HG02981 (cell line): ENCODE data around the gene ELF4.
A peak's percentile ranks its signal among the peaks of the same experiment; 100 is the strongest.

Source experiments
- ATAC-seq: cut with Tn5 transposase; IDR thresholded peaks from one replicate; pipeline ENCODE4 v1.9.1; 2021; ENCODE audit warnings: mild to moderate bottlenecking, moderate library complexity; ENCODE audit not compliant: unreplicated experiment

The ELF4 gene

DNA sequence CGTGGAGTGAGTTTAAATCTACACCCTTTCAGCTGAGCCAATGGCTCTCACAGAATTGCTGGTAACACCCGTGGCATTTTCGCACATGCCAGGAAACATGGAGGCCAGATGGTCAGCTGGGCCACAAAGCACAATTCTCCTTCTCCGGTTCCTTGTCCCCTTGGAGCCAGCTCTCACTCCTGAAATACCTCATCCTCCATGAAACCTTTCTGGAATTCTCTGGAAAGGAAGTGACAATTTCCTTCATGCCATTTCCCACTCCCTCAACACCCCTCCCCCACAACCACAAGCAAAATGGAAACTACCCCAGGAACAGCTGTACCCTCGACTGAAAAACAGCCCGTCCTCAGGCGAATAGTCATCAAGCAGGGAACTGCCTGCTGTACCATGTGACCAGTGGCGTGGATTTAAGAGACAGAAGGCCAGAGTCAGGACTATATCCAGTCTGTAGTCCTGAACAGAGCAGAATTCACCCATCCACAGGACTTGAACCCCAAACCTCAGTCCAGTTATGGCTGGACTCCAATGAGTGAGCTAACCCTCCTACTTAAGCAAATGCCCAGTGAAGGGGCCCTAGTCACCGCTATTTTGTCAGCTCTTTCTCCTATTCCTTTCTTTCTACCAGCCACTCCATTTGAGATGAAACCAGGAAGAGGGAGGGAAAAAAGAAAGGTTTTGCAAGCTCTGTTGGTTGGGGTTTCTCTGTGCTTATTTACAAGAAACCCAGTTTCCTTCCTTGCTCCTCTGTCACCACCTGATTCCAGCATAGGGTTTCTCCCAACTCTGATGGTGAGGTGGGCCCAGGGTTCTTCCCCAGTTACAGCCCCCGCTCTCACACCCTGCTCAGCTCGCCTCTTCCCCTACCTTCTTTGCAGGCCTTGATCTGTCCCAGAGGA, 24.5 kb downstream of the ELF4 start:
- no peak for ATAC-seq

DNA sequence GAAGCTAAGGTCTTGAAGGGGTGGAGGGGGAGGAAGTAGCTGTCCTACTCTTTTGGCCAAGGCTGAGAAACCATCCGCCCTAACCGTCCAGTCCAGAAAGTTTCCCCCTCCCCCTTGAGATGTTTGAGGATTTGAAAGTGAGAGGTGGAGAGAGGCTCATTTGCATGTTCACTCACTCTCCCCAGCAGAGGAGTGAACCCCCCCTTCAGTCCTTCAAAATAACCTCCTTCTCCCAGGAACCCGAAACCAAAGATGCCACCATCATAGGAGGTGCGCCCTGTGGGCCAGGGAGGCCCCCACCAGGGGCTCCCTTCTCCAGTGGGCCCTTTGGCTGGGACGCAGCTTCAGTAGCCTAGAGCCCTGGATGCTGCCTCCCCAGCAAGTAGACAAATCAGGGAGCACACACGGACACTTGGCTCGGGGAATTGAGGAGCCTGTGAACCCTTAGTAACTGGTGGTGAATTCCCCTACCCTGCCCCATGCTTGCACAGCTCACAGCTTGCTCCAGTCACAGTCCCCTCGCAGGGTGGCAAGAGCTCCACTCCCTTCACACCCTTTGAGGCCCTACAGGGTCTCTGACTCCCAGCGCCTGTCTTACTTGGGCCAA, 25.6 kb downstream of the ELF4 start:
- peak; percentile 32 for ATAC-seq

- no peak for ATAC-seq
Measured at GRCh38 chrX:130083656-130084382, 26.5 kb downstream of the ELF4 start.

DNA sequence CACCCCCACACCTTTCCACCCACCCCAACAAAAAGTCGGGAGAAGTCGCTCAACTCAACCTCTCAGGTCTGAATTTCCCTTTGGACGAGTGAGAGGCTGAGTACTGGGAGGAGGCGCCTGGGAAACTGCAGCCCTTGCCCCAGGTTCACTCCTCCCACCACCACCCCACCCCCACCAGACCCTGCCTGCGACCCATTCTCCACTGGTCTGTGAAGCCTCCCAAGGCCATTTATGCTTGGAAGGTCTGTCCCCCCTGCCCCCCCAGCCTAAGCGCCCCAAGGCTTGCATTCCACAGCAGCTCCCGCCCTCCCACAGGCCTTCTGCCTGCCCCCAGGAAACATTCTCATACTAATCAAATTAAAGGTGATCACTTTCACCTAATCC, 27.2 kb downstream of the ELF4 start:
- no peak for ATAC-seq

- ATAC-seq, result peak; percentile 58
Measured at GRCh38 chrX:130082244-130083106, 27.8 kb downstream of the ELF4 start.

DNA sequence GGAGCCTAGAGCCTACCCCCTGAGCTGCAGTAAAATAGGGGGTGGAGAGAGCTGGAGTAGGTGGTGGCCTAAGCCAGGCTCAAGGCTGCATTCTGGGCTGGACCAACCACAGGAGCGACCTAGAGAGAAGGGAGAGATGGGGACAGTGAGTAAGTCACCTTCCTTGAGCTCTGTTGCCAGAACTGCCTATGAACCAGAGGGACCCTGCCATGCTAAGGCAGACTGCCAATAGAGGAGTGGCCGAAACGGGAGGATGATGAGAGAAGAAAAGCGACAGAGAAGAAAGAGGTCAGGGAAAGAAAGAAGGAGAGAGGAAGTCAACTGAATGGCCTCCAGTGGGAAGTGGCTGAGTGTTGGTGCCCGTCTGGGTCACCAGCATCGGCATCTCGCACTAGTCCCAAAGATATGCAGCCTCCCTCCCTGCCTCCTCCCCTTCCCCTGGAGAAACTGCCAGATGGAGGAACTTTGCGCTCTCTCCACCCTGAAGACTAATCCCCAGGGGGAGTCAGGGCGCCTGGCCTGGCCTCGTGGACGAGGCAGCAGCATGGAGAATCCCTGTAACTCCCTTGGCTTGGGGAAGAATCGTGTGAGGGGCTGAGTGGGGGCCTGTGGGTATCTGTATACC, 28.8 kb downstream of the ELF4 start:
- no peak for ATAC-seq

GRCh38 chrX:130080791-130081367, 29.4 kb downstream of the ELF4 start:
- no peak for ATAC-seq

DNA sequence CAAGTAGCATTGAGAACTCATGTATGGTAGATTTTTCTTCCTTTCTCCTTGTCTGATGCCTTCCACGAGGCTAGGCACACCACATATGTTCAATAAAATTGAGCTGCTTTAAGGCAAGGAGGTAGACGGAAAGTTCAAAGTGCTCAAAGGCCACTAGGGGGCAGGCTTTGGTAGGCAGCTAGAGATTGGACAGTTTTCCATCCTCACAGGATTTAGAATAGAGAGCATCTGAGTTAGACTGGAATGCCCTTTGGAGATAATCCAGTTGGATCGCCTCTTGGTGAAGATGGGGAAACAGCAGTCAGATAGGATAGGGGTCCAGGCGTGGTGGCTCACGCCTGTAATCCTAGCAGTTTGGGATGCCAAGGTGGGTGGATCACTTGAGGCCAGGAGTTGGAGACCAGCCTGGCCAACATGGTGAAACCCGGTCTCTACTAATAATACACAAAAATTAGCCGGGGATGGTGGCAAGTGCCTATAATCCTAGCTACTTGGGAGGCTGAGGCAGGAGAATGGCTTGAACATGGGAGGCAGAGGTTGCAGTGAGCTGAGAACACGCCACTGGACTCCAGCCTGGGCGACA, 30.4 kb downstream of the ELF4 start:
- no peak for ATAC-seq

DNA sequence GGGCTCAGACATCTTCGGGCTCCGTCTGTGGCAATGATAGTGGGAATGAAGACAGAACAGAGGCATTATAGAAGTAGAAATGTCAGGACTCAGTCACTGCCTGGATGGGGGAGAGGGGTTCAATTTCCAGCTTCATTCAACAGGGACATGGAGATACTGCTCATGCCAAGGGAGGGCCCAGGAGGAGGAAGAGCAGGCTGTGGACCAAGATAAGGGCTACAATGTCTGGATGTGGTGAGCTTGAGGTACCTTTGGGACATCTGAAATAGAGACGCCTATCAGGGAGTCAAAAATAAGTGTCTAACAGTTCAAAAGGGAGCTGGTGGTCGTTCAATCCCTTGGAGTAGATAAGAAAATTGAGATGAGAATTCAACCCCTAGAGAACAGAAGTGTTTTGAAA, 34.5 kb downstream of the ELF4 start:
- no peak for ATAC-seq

DNA sequence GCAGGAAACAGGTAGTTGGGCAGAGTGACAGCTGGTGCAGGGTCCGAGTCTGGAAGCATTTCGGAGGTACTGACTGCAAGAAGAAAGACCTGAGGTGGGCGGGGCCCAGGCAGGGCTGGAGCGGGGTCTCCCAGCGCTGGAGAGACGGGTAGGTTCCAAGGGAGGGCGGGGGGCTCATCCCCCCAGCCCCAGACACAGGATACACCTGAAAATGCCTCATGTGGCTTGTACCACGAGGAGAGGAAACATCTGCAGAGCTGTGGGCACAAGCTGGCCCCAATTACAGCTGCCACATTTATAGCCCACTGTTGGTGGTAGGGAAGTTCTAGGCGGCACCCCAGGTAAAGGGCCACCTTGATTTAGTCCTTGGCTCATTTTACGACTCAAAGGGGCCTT, 38.0 kb downstream of the ELF4 start:
- no peak for ATAC-seq

- ATAC-seq, result no peak
Measured at GRCh38 chrX:130071611-130072344, 38.5 kb downstream of the ELF4 start.

- ATAC-seq, result no peak
Measured at GRCh38 chrX:130066975-130067615, 43.2 kb downstream of the ELF4 start.

DNA sequence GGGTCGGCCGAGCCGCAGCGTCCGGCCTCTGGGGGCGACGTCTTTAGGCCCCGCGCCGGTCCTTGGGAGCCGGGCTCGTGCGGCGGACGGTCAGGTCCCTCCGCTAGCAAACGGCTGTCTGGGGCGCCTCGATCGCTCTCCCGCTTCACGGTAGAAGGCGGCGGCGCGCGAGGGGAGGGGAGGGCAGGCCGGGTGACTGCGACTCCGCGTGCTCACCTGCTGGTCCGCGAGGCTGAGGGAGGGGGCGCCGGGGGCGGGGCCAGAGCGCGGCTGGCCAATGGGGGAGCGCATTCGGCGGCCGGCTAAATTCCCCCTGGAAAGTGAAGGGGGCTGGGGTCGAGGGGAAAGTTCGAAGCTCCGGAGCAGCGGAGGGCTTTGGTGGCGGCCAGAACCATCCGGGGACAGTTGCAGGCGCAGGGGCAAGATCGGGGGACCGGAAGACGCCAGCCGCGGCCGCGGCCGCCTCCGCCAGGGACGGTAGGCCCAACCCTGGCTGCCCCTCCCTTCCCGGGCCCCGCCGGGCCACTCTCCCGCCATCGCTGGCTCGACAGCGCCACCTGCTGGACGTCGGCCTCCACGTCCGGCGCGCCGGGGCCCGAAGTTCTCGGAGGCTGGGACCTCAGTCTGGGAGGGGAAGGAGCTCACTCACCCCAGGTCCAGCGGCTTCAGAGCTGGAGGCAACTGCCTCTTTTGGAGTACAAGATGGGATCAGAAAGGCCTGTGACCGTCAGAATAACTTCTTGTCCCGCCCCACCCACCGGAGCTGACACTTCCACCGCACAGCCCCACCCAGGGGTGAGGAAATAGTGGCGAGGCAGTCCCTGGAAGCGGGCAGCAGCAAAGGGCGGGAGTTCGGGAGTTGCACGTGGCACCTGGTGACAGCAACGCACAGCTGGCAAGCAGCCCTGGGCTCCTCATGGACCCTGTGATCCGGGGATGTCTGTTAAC, 49.9 kb downstream of the ELF4 start:
- ATAC-seq, result peak; percentile 85

GRCh38 chrX:130058652-130059051, 51.6 kb downstream of the ELF4 start:
- no peak for ATAC-seq

- no peak for ATAC-seq
Measured at GRCh38 chrX:130057209-130057608, 53.1 kb downstream of the ELF4 start.

GRCh38 chrX:130055899-130056298, 54.4 kb downstream of the ELF4 start:
- no peak for ATAC-seq

- ATAC-seq, result no peak
Measured at GRCh38 chrX:130055103-130055502, 55.2 kb downstream of the ELF4 start.
